GM18909 (cell line): ENCODE data around the gene ARL6IP5.

Experiments used
- ATAC-seq: cut with Tn5 transposase; IDR thresholded peaks from one replicate; pipeline ENCODE4 v1.9.1; 2021; ENCODE audit warnings: mild to moderate bottlenecking; ENCODE audit not compliant: unreplicated experiment, poor library complexity

ARL6IP5 gene

DNA sequence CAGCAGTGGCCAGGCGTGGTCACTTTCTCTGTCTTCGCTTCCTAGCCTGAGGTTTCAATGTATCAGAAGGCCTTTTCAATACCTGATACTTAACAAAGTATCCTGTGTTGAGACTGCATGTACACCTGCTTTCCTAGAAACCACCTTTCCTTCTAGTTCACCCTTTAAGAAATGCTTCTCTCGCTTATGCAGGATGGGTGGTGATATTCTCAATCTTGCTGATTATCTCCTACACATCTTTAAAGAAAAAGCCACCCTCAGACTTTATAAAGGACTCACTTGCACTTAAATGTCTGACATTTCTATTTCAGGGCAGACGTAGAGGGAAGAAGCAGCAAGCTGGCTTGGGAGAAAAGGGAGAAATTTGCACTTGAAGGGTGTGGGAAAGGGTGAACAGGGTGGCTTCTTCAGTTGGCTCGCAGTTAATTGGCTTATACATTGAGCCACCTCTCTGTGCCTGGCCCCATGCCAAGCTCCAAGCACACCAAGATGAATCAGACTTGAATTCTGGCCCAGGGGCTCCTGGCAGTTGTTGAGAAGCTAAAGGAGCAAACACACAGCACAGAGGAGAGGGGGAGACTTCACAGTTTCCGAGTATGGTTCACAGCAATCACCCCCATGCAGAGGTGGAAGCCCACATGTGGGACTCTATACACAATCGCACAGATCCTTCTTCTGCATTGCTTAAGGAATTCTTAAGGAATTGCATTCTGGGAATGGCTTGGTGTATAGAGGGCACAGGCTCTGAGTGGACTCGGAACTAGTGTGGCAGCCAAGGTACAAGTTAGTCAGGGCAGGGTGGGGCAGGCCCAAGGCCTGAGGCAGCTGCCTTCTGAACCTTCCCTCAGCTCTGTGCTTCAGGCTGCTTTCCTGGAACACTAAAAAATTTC is 1.3 kb downstream of the ARL6IP5 start:
- ATAC-seq: no peak

DNA sequence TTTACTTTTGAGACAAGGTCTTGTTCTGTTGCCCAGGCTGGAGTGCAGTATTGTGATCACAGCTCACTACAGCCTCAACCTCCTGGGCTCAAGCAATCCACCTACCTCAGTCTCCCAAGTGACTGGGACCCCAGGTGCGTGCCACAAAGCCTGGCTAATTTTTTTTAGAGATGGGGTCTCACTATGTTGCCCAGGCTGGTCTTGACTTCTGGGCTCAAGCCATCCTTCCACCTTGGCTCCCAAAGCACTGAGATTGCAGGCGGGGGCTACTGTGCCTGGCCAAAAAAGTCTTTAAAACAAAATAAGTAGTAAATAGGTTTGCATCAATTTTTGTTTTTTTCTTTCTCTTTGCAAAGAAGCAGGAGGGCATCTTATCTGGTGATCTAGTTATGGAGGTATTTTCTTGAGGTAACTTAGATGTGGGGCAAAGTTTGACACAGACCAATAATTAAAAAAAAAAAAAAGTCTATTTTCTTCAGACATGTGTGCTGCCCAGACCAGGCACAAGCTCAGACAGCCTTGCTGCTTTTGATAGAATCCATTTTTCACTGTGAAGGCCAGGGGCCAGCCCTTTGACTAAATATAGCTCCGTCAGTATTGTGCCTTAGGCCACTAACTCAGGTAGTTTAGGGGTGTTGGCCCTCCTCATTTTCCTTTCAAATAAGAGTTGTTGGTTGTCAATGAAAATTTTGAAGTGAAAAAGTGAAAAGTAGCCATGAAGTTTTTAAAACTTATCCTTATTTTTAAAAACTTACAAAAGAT is 2.5 kb downstream of the ARL6IP5 start:
- ATAC-seq: no peak

DNA sequence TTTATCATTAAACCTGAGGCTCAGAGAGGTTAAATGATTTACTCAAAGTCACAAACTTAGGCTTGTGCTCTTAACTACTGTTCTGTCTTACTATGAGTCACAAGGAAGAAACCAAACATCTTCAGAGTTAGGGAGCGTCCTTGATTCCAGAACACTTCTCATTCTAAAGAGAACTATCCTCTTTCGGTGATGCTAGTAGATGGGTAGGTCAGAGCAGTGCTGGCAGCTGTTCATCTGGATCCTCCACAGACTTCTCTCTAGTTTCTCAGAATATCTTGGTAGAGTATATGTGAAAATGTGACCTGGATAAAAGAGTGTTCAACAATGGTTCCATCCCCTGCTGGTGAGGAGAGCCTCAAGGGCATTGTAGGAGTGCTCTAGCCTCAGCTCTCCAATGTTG is 3.3 kb downstream of the ARL6IP5 start:
- ATAC-seq: peak; percentile 32

DNA sequence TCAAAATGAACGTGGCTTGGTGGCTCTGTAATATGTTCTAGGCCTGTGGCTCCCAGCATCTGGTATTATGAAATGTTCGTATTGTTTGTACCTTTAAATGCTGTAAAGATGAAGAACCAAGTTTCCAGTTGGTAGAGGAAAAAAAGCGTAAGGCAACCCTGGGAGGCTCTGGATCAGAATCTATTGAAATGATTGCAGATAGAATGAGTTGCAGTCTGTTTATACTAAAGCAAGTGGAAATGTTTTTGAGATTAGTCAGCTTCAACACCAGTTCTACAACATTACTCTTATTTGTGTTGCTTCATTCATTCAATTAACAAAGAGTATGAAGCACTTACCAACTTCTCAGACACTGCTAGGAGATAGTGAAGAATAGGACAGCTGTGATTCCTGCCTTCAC is 5.3 kb downstream of the ARL6IP5 start:
- no peak for ATAC-seq

DNA sequence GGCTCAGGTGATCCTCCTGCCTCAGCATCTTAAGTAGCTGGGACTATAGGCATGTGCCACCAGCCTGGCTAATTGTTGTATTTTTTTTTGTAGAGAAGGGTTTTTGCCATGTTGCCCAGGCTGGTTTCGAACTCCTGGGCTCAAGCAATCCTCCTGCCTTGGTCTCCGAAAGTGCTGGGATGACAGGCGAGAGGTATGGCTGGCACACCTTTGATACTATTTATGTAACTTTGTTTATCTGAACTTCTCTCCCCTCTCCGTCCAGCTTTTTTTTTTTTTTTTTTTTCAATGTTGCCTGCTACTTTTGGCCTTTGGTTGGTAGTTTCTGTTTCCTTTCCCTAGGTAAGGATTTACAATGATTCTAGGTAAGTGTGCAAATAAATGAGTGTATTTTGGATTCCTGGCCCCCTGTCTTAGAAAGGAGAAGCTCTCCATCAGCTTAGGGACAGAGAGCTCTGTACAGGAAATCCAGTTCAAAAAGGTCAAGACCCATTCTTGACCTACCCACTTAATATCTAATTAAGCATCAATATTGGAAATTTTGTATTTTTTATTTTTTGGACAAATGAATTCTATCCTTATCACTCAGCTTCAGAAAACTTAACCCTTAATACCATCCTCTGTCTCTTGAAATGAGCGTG is 6.8 kb downstream of the ARL6IP5 start:
- ATAC-seq: no peak

DNA sequence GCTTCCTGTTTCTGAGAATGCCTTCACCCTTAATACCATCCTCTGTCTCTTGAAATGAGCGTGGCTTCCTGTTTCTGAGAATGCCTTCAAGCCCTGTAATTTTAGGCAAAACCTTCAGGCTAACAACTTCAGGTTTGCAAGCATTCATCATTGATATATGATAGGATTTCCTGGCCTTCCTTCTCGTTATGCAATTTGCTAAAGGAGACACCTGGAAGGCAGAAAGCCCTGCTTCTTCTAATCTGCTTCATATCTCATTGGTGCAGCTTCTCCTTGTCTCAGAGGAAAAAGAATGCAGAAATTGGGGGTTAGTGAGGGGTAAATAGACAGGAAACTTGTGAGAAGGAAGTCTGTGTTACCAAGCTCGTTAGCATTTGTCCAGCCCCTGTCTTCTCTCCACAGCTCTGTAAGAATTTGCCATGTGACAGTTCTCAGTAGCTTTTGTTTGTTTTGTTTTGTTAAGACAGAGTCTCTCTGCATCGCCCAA is 7.3 kb downstream of the ARL6IP5 start:
- peak; percentile 78 for ATAC-seq

DNA sequence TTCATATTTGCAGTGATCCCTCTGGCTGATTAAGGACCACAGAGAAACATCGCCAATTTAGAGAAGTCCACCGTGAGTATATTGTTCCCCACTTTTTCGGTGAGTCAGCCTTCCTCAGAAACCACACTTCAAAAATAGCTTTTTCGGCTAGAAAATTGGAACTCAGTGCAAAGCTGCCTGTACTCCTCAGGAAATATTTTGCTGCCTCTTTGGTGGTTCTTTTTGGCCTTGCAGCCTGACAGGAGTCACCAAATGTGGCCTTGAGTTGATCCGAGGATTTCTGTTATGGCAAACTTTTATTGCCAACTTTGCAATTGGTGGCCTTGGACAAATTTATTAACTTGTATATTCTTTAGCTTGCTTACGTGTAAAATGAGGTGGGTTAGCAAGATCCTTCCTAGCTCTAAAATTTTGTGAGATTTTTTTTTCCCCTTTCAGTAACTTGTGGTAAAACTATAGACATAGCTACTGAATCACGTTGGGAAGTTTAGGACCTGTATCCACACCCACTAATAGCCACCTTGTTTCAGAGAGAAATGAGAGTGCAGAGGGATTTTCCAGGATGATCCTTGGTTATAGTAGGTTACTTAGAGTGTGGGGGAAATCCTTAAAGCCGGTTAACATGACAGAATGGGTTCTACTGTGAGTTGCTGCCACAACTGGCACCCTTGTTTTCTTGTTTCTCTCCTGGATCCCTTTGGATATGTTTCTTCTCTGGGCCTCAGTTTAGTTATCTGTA is 9.9 kb downstream of the ARL6IP5 start:
- no peak for ATAC-seq

DNA sequence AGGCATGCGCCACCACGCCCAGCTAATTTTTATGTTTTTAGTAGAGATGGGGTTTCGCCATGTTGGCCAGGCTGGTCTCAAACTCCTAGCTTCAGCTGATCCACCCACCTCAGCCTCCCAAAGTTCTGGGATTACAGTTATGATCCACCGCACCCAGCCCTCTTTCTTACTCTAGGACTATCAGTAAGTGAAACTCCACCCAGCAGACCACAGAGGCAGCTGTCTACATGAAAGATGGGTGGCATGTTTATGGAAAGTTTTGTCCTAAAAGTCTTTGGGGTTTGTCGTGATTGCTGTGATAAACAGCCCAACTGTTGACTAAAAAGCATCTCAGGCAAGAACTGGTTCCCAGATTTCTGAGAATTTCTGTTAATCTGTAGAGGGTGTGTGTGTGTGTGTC is 10.9 kb downstream of the ARL6IP5 start:
- no peak for ATAC-seq

DNA sequence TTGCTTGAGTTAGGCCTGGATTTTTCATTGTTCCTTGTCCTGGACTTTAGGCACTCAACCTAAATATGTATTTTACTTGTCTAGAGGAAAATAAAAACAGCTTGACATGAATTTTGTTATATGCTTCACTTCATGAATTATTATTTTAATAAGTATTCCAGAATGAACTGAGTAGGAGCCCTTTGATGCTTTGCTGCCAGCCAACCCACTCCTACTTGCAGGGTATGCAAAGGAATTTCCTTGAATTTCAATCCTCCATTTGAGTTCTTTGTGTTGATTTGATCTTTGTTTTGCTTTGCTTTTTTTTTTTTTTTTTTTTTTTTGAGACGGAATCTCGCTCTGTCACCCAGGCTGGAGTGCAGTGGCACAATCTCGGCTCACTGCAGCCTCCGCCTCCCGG is 11.6 kb downstream of the ARL6IP5 start:
- no peak for ATAC-seq

DNA sequence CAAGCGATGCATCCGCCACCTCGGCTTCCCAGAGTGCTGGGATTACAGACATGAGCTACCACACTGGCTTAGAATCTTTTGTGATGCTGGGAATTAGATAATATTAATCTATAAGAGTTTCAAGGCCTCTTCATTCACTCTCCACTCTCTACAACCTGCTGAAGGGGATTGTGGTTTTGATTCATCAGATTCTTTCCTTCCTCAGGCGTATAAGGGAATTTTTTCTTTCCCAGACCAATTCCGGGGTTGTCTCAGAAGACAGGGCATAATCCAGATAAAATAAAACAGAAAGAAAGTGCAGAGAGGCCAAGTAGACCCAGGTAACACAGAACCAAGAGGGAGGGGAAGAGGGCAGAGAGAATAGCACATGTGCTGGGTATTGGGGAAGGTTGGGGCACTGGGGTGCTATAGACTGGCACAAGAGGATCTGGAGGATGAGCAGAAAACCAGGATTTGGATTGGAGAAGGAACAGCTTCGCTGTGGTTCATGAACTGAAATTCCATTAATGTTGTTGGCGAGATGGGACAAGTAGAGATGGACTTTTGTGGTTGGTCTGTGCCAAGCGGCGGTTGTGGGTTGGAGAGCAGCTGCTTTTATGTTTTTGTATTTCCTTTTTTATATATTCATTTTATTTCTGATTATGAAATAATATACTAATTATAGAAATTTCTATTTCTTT is 12.8 kb downstream of the ARL6IP5 start:
- ATAC-seq: no peak

DNA sequence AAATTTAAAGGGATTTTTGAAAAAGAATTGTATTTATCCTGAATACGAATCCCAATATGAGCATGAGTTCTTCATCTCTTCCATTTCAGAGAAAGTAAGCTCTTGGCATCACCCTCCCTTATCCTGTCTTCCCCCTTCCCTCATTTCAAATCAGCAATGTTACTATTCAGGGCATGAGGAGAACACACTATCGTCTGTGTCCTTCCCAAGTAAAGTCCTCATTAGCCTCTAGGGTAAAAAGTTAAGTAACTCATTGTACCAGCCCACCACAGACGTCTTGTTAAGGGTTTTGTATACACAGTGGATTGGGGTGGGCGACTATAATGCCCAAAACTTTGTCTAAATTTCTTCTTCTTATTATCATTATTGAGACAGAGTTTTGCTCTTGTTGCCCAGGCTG is 14.8 kb downstream of the ARL6IP5 start:
- ATAC-seq: no peak

DNA sequence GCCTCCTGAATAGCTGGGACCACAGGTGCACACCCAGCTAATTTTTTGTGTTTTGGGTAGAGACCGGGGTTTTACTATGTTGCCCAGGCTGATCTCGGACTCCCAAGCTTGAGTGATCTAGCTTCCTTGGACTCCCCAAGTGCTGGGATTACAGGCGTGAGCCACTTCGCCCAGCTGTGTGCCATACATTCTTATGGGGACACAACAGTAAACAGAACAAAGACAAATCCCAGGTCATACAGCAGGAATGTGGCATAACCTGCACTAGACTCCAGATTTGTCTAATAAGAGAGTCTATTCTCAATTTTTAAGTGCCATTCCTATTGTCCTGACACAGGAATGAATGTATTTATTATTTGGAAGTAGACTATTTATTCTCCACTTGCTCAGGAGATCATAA is 17.6 kb downstream of the ARL6IP5 start:
- ATAC-seq: no peak

DNA sequence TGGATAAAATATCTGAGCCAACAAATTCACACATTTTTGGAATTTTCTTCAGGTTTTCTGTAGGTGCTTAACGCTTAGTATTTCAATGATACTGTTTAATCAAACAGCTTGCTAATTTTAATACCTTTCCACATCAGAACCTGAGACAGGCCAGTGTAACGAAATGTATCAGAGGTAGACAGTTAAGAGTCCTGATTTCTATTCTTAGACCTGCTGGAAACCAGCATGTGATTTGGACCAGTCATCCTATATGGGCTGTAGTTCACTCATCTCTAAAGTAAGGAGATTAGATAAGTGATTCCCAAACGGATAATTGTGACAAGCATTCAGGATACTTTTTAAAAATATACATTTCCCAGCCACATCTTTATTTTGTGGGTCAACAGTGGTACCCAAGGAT is 18.4 kb downstream of the ARL6IP5 start:
- no peak for ATAC-seq

DNA sequence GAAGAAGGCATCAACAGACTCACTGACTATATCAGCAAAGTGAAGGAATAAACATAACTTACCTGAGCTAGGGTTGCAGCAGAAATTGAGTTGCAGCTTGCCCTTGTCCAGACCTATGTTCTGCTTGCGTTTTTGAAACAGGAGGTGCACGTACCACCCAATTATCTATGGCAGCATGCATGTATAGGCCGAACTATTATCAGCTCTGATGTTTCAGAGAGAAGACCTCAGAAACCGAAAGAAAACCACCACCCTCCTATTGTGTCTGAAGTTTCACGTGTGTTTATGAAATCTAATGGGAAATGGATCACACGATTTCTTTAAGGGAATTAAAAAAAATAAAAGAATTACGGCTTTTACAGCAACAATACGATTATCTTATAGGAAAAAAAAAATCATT is 19.8 kb downstream of the ARL6IP5 start:
- no peak for ATAC-seq

DNA sequence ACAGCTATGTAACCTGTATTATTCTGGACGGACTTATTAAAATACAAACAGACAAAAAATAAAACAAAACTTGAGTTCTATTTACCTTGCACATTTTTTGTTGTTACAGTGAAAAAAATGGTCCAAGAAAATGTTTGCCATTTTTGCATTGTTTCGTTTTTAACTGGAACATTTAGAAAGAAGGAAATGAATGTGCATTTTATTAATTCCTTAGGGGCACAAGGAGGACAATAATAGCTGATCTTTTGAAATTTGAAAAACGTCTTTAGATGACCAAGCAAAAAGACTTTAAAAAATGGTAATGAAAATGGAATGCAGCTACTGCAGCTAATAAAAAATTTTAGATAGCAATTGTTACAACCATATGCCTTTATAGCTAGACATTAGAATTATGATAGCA is 20.6 kb downstream of the ARL6IP5 start:
- ATAC-seq: no peak

DNA sequence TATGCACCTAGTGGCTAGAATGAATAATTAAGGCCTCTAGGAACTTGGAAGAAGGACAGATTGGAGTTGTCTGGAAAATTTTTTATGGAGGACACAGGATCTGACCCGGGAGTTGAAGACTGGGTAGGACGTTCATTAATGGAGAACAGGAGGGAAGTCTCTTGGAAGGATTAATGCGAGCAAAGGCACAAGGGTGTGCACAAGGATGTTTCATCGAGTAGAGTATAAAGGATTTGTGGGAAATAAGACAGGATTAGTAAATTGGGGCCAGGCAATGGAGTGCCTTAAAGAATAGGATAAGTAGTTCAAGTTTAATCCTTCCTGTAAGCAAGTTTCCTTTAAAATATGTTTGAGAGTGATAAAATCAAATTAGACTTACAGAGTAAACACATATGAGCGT is 23.1 kb downstream of the ARL6IP5 start:
- no peak for ATAC-seq

DNA sequence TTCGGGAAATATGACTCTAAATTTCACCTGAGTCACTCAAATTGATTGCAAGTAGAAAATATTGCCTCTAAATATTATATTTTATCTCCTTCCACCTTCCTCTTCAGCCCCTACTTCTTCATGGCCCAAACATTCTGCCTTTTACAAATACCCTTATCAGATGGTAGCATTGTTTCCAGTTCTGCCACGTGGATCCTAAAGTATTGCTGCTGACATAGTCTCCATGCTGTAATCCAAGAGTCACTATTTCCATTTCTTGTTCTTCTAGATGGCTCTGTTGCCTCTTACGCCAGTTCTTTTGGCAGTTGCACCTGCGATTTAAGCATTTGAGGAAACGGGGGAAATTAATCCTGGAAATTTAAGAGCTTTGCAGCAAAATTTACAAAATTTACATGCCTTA is 24.1 kb downstream of the ARL6IP5 start:
- ATAC-seq: no peak

DNA sequence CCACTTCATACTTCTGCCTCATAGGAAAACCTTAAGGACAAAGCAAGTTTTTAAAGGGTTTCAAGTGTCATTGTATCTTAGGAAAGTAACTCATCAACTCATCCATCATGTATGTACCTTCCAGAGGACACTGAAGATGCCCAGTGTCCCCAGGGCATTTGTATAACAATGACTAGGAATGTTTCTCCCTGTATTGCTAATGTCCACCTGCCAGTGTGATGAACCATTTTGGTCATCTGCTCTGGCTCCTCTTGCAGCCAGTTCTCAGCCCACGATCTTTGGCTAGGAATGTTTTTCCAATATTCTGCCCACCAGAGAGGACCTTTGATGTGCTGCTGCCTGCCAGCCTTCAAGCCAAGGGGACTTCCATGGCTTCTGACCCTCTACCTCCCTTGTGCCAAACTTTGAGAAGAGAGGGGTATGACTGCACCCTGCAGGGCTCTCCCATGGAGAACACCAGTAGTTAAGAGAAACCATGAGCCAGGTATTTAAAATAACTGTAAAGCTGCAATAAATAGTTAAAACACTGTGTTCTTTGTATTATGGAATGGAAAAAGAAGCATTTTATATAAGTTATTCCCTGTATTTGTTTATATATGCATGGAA is 26.3 kb downstream of the ARL6IP5 start:
- peak; percentile 45 for ATAC-seq

DNA sequence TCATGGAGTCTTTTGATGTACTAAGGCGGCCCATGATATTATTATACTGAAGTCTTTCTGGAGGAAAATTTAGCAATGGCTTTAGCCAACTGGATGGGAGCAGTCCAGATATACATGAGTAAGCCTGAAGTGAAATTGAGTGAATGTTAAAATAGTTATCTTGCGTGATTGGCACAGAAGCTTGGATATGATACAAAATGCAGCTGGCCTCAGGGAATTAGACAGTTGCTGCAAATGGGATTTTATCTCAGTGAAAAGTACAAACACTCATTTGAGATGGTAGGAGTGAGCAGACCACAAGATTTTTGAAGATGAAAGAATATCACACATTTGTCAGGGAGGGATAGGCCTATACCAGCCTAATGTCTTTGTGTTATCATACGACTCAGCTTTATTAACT is 28.8 kb downstream of the ARL6IP5 start:
- ATAC-seq: no peak
